ENCODE measurements around the gene UVRAG. TPM values are rescaled to one million over a fixed set of nuclear protein-coding genes. Genes with fewer than 3 reads are reported as not detected.

The UVRAG gene
- total RNA-seq, 1 donor from 2014 or later = 31.0 TPM

- DNase-seq (no peak), ATAC-seq (no peak)
- no peaks in the 10 kb centered on the region for H3K4me1 ChIP-seq
- no peaks in the 10 kb centered on the region for H3K36me3 ChIP-seq
- H3K27me3 ChIP-seq = no peaks in the 10 kb centered on the region
- no peaks in the 10 kb centered on the region for H3K9me3 ChIP-seq
- H3K4me3 ChIP-seq = no peak overlapping the region
- intact Hi-C loops (cut with DNase I) = no loop called here
- H3K27ac ChIP-seq = no peak overlapping the region
- no peak for TF ChIP-seq CTCF (IDR thresholded peaks at IDR 0.05)
Observed at GRCh38 chr11:75797792-75798191, 17.2 kb upstream of the UVRAG start.

DNA sequence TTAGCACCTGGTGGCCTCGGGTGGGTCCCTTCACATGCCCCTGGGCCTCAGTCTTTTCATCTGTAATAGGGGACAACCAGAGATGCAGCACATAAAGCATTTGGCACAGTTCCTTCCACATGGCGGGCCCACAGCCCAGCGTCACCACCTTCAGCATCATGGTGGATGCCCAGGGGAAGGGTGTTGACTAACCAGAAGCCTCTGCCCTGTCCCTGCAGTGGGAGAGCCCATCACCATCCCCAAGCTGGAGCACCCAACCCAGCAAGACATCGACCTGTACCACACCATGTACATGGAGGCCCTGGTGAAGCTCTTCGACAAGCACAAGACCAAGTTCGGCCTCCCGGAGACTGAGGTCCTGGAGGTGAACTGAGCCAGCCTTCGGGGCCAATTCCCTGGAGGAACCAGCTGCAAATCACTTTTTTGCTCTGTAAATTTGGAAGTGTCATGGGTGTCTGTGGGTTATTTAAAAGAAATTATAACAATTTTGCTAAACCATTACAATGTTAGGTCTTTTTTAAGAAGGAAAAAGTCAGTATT lies 14.8 kb upstream of the UVRAG start:
- Histone ChIP-seq H3K4me1 (no peaks in the 10 kb centered on the region), H3K27ac (no peak overlapping the region), H3K36me3 (no peaks in the 10 kb centered on the region), H3K4me3 (no peak overlapping the region), H3K9me3 (no peaks in the 10 kb centered on the region), H3K27me3 (no peaks in the 10 kb centered on the region)
- TF ChIP-seq CTCF (IDR thresholded peaks at IDR 0.05) = no peak
- intact Hi-C loops (cut with DNase I) = loop anchor here (5.0 kb wide), 1 partner anchor 67 kb away; no protein-coding TSS in a partner anchor
- ATAC-seq = no peak
- no peak for DNase-seq

- Histone ChIP-seq H3K9me3 (no peaks in the 10 kb centered on the region), H3K36me3 (no peaks in the 10 kb centered on the region), H3K4me1 (no peaks in the 10 kb centered on the region), H3K27me3 (no peaks in the 10 kb centered on the region), H3K27ac (no peak overlapping the region), H3K4me3 (no peak overlapping the region)
- ATAC-seq = no peak
- intact Hi-C loops (cut with DNase I) = loop anchor here (5.0 kb wide), 1 partner anchor 66 kb away; no protein-coding TSS in a partner anchor
- TF ChIP-seq CTCF (IDR thresholded peaks at IDR 0.05) = no peak
- no peak for DNase-seq
Observed at GRCh38 chr11:75800728-75801361, 14.2 kb upstream of the UVRAG start.

- H3K27me3 ChIP-seq = no peaks in the 10 kb centered on the region
- ATAC-seq (peak; percentile 74), DNase-seq (no peak)
- no peaks in the 10 kb centered on the region for H3K9me3 ChIP-seq
- no peak overlapping the region for H3K4me3 ChIP-seq
- no peak for TF ChIP-seq CTCF (IDR thresholded peaks at IDR 0.05)
- no peaks in the 10 kb centered on the region for H3K36me3 ChIP-seq
- intact Hi-C loops (cut with DNase I) = loop anchor here (5.0 kb wide), 1 partner anchor 66 kb away; no protein-coding TSS in a partner anchor
- no peaks in the 10 kb centered on the region for H3K4me1 ChIP-seq
- no peak overlapping the region for H3K27ac ChIP-seq
Observed at GRCh38 chr11:75801362-75802020, 13.5 kb upstream of the UVRAG start.

DNA sequence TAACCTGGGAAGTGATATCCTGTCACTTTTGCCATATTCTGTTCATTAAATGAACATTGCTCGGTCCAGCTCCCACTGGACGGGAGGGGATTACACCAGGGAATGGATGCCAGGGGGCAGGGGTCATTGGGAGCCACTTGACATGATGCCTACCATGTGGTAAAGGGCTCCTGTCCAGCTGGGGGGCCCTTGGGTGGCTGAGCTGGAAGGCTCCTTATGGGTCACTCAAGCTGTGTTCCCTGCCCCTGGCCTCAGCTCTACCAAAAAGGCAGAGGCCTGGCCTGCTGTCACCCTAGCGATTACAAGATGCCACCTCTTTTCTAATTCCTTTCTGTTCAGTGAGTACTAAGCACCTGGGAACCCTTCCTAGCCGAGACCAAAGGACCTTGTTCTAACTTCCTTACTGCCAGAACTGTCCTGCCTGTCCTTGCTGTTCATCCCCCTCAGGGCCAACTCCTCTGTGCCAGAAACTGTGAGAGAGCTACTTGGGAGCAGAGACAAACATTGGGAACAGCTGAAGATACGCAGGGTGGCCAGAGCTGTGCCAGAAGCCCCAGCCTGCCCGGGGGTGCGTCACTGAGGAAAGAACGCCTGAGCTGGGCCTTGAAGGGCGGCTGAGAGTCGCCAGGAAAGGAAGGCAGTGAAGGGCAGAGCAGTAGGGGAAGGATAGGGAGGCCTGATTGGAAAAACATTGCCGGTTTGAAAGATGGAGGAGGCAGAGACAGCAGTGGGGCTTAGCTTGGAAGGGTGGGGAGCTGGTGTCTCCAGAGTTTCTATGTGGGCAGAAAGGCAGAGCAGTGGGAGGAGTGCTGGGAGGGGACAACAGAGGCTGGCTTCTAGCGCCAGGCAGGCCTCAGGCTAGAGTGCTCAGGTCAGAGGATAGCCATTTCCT lies 12.7 kb upstream of the UVRAG start:
- H3K36me3 ChIP-seq = no peaks in the 10 kb centered on the region
- intact Hi-C loops (cut with DNase I) = loop anchor here (5.0 kb wide), 1 partner anchor 65 kb away; no protein-coding TSS in a partner anchor
- TF ChIP-seq CTCF (IDR thresholded peaks at IDR 0.05) = no peak
- H3K27me3 ChIP-seq = no peaks in the 10 kb centered on the region
- no peaks in the 10 kb centered on the region for H3K9me3 ChIP-seq
- no peak overlapping the region for H3K4me3 ChIP-seq
- H3K4me1 ChIP-seq = no peaks in the 10 kb centered on the region
- no peak overlapping the region for H3K27ac ChIP-seq
- ATAC-seq (no peak), DNase-seq (no peak)
